OCI-LY3 (cell line): Measurements from ENCODE around the gene CYGB.

Experiments
- EZH2phosphoT487 ChIP-seq: fragments of 200-600 bp; shearing (Covaris generic); IDR thresholded peaks from 2 replicates; pipeline ENCODE4 v1.6.1; 2018; ENCODE audit warnings: antibody characterized with exemption, mixed run types, low read depth
- TF ChIP-seq, protein P1 (sequence below): fragments of 200-600, 300-600 bp; sonication (generic); IDR thresholded peaks from 2 replicates; pipeline ENCODE4 v1.5.1; 2014; ENCODE audit warnings: antibody characterized with exemption, low read length, low read depth

DNA sequence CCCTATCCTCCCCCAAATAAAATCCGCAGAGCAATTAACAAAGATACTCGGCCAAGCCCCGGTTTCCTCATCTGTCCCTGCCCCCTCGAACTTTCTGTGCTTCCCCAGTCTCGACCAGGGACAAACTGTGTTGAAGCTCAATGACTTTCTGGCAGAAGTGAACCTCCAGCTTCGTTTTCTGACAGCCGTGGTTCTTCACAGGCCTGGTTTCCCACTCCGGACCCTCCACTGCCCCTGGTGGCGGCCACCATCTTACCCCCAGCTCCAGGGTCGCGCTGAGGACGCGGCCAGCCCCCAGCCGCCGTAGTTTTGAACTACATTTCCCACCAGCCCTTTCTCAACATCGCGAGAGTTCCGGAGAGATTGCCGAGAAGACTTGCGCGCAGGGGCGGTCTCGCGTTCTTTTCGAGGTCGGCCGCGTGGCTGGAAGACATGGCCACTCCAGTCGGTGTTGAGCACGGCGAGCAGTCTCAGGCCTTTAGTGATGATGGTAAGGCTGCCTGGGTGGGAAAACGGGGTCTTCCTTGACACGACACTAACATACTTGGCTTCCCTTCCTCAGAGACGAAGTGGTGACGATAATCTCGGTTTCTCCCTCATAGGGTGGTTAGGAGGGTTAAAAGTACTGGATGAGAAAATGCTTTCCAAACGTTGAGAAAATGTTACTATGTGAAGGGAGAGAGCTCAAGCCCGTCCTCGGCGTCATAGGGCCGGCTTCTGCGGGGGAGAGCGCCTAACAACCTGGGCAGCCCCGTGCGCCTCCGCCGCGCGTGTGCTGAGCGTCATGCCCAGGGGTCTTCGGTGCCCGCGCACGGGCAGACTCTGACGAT is 20.1 kb upstream of the CYGB start:
- TF ChIP-seq, protein P1, sequence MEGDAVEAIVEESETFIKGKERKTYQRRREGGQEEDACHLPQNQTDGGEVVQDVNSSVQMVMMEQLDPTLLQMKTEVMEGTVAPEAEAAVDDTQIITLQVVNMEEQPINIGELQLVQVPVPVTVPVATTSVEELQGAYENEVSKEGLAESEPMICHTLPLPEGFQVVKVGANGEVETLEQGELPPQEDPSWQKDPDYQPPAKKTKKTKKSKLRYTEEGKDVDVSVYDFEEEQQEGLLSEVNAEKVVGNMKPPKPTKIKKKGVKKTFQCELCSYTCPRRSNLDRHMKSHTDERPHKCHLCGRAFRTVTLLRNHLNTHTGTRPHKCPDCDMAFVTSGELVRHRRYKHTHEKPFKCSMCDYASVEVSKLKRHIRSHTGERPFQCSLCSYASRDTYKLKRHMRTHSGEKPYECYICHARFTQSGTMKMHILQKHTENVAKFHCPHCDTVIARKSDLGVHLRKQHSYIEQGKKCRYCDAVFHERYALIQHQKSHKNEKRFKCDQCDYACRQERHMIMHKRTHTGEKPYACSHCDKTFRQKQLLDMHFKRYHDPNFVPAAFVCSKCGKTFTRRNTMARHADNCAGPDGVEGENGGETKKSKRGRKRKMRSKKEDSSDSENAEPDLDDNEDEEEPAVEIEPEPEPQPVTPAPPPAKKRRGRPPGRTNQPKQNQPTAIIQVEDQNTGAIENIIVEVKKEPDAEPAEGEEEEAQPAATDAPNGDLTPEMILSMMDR, result peak; percentile 53
- TF ChIP-seq EZH2phosphoT487, result no peak
